Esophagus muscularis mucosa (tissue), 3 donors: ENCODE data around the gene CCNY.

Experiments
- POLR2AphosphoS5 ChIP-seq, 2 donors: sonication (generic); formaldehyde crosslinking; IDR thresholded peaks; one replicate each; pipeline ENCODE4 v1.6.1; 2017; ENCODE audit warnings: antibody characterized with exemption in 2 of 2
- TF ChIP-seq, protein P1 (sequence below), 3 experiments: fragments of 200-600 bp in 2 of 3; fragments of 450-650 bp in 1 of 3; sonication (generic) in 2 of 3; IDR thresholded peaks; one replicate each; pipeline ENCODE4 v1.5.1; 2017 to 2019; ENCODE audit warnings: antibody characterized with exemption in 3 of 3, mild to moderate bottlenecking in 2 of 3, moderate library complexity in 1 of 3

DNA sequence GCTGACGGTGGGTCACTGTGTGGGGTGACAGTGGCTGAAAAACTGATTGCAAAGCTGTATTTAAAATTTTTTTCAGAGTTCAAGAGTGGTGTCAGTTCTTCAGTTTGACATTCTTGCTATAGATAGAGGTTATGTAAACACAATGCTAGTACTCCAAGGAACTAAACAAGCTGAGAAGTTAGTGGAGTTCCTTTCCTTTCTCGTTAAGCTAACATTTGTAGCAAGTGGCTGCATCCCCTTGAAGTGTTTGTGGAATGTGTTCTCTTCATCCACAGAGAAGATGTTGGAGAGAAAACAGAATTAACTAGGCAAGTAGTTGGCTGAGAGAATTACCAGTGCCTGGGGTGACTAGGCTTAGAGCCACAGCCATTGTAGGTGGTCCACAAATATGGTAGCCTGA lies 15.8 kb downstream of the CCNY start:
- TF ChIP-seq, protein P1, sequence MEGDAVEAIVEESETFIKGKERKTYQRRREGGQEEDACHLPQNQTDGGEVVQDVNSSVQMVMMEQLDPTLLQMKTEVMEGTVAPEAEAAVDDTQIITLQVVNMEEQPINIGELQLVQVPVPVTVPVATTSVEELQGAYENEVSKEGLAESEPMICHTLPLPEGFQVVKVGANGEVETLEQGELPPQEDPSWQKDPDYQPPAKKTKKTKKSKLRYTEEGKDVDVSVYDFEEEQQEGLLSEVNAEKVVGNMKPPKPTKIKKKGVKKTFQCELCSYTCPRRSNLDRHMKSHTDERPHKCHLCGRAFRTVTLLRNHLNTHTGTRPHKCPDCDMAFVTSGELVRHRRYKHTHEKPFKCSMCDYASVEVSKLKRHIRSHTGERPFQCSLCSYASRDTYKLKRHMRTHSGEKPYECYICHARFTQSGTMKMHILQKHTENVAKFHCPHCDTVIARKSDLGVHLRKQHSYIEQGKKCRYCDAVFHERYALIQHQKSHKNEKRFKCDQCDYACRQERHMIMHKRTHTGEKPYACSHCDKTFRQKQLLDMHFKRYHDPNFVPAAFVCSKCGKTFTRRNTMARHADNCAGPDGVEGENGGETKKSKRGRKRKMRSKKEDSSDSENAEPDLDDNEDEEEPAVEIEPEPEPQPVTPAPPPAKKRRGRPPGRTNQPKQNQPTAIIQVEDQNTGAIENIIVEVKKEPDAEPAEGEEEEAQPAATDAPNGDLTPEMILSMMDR (IDR thresholded peaks at IDR 0.05), result no peak
- no peak for TF ChIP-seq POLR2AphosphoS5 (IDR thresholded peaks at IDR 0.05)
